Neural cell (in vitro differentiated cells): ENCODE measurements around the gene ADPRS. TPM values are rescaled to one million over a fixed set of nuclear protein-coding genes. Genes with fewer than 3 reads are reported as not detected.

ENCODE experiments used
- H2AFZ ChIP-seq: fragments of 200-600, 300-800 bp; sonication (generic), shearing (Covaris generic); 2 replicates; pipeline ENCODE4 v1.6.0; 2014; ENCODE audit warnings: low read depth, mild to moderate bottlenecking, antibody characterized with exemption, low read length, moderate library complexity
- H3F3A ChIP-seq: fragments of 200-600 bp; shearing (Covaris generic); 2 replicates; pipeline ENCODE4 v1.6.1; 2016; ENCODE audit warnings: mild to moderate bottlenecking, moderate library complexity, mixed read lengths, antibody characterized with exemption, low read length; ENCODE audit not compliant: insufficient read depth, poor library complexity, severe bottlenecking
- H3K27ac ChIP-seq: fragments of 200-600, 300-800 bp; sonication (generic), shearing (Covaris generic); 2 replicates; pipeline ENCODE4 v1.5.1; 2014; ENCODE audit warnings: mild to moderate bottlenecking, low read length, moderate library complexity
- H3K27me3 ChIP-seq: fragments of 300-800, 200-600 bp; sonication (generic), shearing (Covaris generic); 2 replicates; pipeline ENCODE4 v1.6.0; 2014; ENCODE audit warnings: mild to moderate bottlenecking, low read depth, low read length, moderate library complexity; ENCODE audit not compliant: insufficient read depth
- H3K36me3 ChIP-seq: fragments of 300-800, 200-600 bp; sonication (generic), shearing (Covaris generic); 2 replicates; pipeline ENCODE4 v1.5.1; 2014; ENCODE audit warnings: mild to moderate bottlenecking, antibody characterized with exemption, low read length, moderate library complexity; ENCODE audit not compliant: insufficient read depth
- H3K4me2 ChIP-seq: fragments of 300-800, 200-600 bp; sonication (generic), shearing (Covaris generic); 2 replicates; pipeline ENCODE4 v1.6.0; 2014; ENCODE audit warnings: mild to moderate bottlenecking, low read length
- H3K4me3 ChIP-seq: fragments of 300-800, 200-600 bp; sonication (generic), shearing (Covaris generic); 2 replicates; pipeline ENCODE4 v1.5.1; 2014; ENCODE audit warnings: mild to moderate bottlenecking, low read length, moderate library complexity
- H3K79me2 ChIP-seq: fragments of 200-600 bp; shearing (Covaris generic); replicated peaks from 2 replicates; pipeline ENCODE4 v1.6.0; 2014; ENCODE audit warnings: mild to moderate bottlenecking, low read length, moderate library complexity; ENCODE audit not compliant: insufficient read depth
- H3K9ac ChIP-seq: fragments of 300-800, 200-600 bp; sonication (generic), shearing (Covaris generic); 2 replicates; pipeline ENCODE4 v1.6.1; 2016; ENCODE audit warnings: mild to moderate bottlenecking, low read length, mixed read lengths
- H3K9me2 ChIP-seq: fragments of 200-600 bp; shearing (Covaris generic); 2 replicates; pipeline ENCODE4 v1.6.1; 2016; ENCODE audit warnings: mild to moderate bottlenecking, low read length, mixed read lengths; ENCODE audit not compliant: insufficient read depth
- H3K9me3 ChIP-seq: fragments of 200-600, 300-800 bp; sonication (generic), shearing (Covaris generic); 2 replicates; pipeline ENCODE4 v1.6.1; 2016; ENCODE audit warnings: mild to moderate bottlenecking, mixed run types, low read length, moderate library complexity, mixed read lengths
- H4K20me1 ChIP-seq: fragments of 200-600 bp; shearing (Covaris generic); 2 replicates; pipeline ENCODE4 v1.6.1; 2016; ENCODE audit warnings: mild to moderate bottlenecking, mixed run types; ENCODE audit not compliant: insufficient read depth
- CTCF ChIP-seq: fragments of 450-650 bp; IDR thresholded peaks from 2 replicates; pipeline ENCODE4 v1.5.1; 2014; ENCODE audit warnings: antibody characterized with exemption, mild to moderate bottlenecking, moderate library complexity; ENCODE audit not compliant: poor library complexity, severe bottlenecking
- EP300 ChIP-seq: fragments of 450-650 bp; conservative IDR thresholded peaks from 2 replicates; pipeline ENCODE4 v1.6.1; 2014; ENCODE audit warnings: antibody characterized with exemption, mild to moderate bottlenecking, moderate library complexity; ENCODE audit not compliant: poor library complexity, severe bottlenecking
- EZH2 ChIP-seq: fragments of 200-600, 300-800 bp; shearing (Covaris generic), sonication (generic); IDR thresholded peaks from 2 replicates; pipeline ENCODE4 v1.6.1; 2014; ENCODE audit warnings: antibody characterized with exemption, low read length, borderline replicate concordance, mild to moderate bottlenecking; ENCODE audit not compliant: insufficient read depth, poor library complexity, severe bottlenecking
- MXI1 ChIP-seq: fragments of 450-650 bp; conservative IDR thresholded peaks from 2 replicates; pipeline ENCODE4 v1.6.1; 2014; ENCODE audit warnings: antibody characterized with exemption, mild to moderate bottlenecking; ENCODE audit not compliant: poor library complexity, severe bottlenecking
- POLR2AphosphoS5 ChIP-seq: IDR thresholded peaks from 2 replicates; pipeline ENCODE4 v1.6.1; 2012
- RAD21 ChIP-seq: fragments of 450-650 bp; conservative IDR thresholded peaks from 2 replicates; pipeline ENCODE4 v1.6.1; 2014; ENCODE audit warnings: antibody characterized with exemption, mild to moderate bottlenecking, moderate library complexity
- REST ChIP-seq: IDR thresholded peaks from 2 replicates; pipeline ENCODE4 v1.6.1; 2012; ENCODE audit warnings: borderline replicate concordance
- SMC3 ChIP-seq: fragments of 450-650 bp; conservative IDR thresholded peaks from 2 replicates; pipeline ENCODE4 v1.6.1; 2014; ENCODE audit warnings: antibody characterized with exemption, mild to moderate bottlenecking, moderate library complexity; ENCODE audit not compliant: poor library complexity
- TAF1 ChIP-seq: IDR thresholded peaks from 2 replicates; pipeline ENCODE4 v1.6.1; 2012; ENCODE audit warnings: low read depth
- polyA plus RNA-seq: library from polyadenylated mRNA; depleted of rRNA; stranded (reverse); fragments of >200 nt; gene quantifications from 2 replicates; pipeline ENCODE4 v1.2.3, GENCODE V29; 2014

ADPRS gene
- polyA plus RNA-seq, 1 donor from 2014 or later: 66.7 TPM

- H3K27me3 ChIP-seq: no peaks in the 10 kb centered on the region
Measured at GRCh38 chr1:36132029-36132428, 43.3 kb downstream of the ADPRS start.

GRCh38 chr1:36133484-36133883 is 44.8 kb downstream of the ADPRS start:
- Histone ChIP-seq H2AFZ (no peak overlapping the region), H3K4me3 (no peak overlapping the region), H3K9me3 (no peaks in the 10 kb centered on the region), H3K4me2 (no peak overlapping the region), H3F3A (no peaks in the 10 kb centered on the region), H3K79me2 (no peaks in the 10 kb centered on the region), H3K27me3 (no peaks in the 10 kb centered on the region), H3K36me3 (peaks cover 5% of the 10 kb centered on the region), H3K9ac (no peak overlapping the region), H3K27ac (no peak overlapping the region), H3K9me2 (no peaks in the 10 kb centered on the region), H4K20me1 (no peaks in the 10 kb centered on the region)
- no peak for TF ChIP-seq RAD21
- no peak for TF ChIP-seq MXI1
- TF ChIP-seq EP300: no peak

More at GRCh38 chr1:36132029-36132428, 43.3 kb downstream of the ADPRS start:
- H4K20me1 ChIP-seq: no peaks in the 10 kb centered on the region
- H3K4me2 ChIP-seq: no peak overlapping the region
- H3F3A ChIP-seq: no peaks in the 10 kb centered on the region
- H3K79me2 ChIP-seq: no peaks in the 10 kb centered on the region
- no peaks in the 10 kb centered on the region for H3K9me2 ChIP-seq
- H3K4me3 ChIP-seq: no peak overlapping the region
- no peak overlapping the region for H3K9ac ChIP-seq
- no peak overlapping the region for H3K27ac ChIP-seq
- H3K36me3 ChIP-seq: no peaks in the 10 kb centered on the region
- no peak for TF ChIP-seq POLR2AphosphoS5
- no peak for TF ChIP-seq RAD21
- no peak for TF ChIP-seq CTCF
- no peak for TF ChIP-seq EZH2
- no peak for TF ChIP-seq REST
- TF ChIP-seq SMC3: no peak
- no peak for TF ChIP-seq EP300
- no peak for TF ChIP-seq MXI1
- no peak for TF ChIP-seq TAF1
- no peak overlapping the region for H2AFZ ChIP-seq
- H3K9me3 ChIP-seq: no peaks in the 10 kb centered on the region

- no peak overlapping the region for H2AFZ ChIP-seq
- H3F3A ChIP-seq: no peaks in the 10 kb centered on the region
- H3K4me2 ChIP-seq: no peak overlapping the region
- no peak overlapping the region for H3K4me3 ChIP-seq
- no peak overlapping the region for H3K9ac ChIP-seq
- H4K20me1 ChIP-seq: no peaks in the 10 kb centered on the region
- H3K27ac ChIP-seq: no peak overlapping the region
- H3K9me3 ChIP-seq: no peaks in the 10 kb centered on the region
- H3K27me3 ChIP-seq: no peaks in the 10 kb centered on the region
- H3K36me3 ChIP-seq: peaks cover 5% of the 10 kb centered on the region
- H3K9me2 ChIP-seq: no peaks in the 10 kb centered on the region
- no peak for TF ChIP-seq MXI1
- TF ChIP-seq POLR2AphosphoS5: no peak
- no peak for TF ChIP-seq TAF1
- no peak for TF ChIP-seq SMC3
- TF ChIP-seq EP300: no peak
- no peaks in the 10 kb centered on the region for H3K79me2 ChIP-seq
Measured at GRCh38 chr1:36134031-36134430, 45.3 kb downstream of the ADPRS start.
